ENCODE data around the gene SDK1.
"Not testable (repeated sequence)": the region's sequence is repeated elsewhere in the genome, so short reads cannot be mapped to it uniquely, and the experiment has no call there.

Gene SDK1

DNA sequence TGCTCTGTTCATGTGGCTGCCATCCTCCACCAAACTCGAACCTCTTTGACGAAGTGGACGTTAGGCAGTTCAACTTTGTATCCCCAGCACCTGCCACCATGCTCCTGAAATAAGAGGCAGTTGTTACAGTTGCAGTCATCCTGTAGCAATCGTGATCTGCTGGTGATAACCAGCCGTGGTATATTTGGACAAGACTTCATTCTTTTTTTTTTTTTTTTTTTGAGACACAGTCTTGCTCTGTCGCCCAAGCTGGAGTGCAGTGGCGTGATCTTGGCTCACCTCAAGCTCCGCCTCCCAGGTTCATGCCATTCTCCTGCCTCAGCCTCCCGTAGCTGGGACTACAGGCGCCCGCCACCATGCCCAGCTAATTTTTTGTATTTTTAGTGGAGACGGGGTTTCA, 640.7 kb downstream of the SDK1 start:
- DNase-seq, result not testable (repeated sequence)

DNA sequence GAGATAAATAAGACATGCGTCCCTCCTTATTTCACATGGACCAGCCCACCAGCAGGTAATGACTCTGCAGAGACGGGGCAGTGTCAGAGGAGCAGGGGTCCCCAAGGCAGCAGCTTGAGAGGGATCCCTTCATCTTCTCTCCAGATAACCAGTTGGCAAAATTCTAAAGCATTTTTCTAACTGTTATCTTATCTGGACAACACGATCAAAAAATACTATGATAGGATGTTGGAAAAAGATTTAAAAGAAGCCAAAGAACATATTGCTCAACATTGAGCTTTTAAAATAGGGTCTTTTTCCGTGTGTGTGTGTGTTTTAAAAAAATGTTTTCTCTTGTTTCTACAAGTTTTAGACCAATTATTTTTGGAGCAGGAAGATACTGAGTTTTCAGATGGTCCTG, 641.2 kb downstream of the SDK1 start:
- no peak for DNase-seq

DNA sequence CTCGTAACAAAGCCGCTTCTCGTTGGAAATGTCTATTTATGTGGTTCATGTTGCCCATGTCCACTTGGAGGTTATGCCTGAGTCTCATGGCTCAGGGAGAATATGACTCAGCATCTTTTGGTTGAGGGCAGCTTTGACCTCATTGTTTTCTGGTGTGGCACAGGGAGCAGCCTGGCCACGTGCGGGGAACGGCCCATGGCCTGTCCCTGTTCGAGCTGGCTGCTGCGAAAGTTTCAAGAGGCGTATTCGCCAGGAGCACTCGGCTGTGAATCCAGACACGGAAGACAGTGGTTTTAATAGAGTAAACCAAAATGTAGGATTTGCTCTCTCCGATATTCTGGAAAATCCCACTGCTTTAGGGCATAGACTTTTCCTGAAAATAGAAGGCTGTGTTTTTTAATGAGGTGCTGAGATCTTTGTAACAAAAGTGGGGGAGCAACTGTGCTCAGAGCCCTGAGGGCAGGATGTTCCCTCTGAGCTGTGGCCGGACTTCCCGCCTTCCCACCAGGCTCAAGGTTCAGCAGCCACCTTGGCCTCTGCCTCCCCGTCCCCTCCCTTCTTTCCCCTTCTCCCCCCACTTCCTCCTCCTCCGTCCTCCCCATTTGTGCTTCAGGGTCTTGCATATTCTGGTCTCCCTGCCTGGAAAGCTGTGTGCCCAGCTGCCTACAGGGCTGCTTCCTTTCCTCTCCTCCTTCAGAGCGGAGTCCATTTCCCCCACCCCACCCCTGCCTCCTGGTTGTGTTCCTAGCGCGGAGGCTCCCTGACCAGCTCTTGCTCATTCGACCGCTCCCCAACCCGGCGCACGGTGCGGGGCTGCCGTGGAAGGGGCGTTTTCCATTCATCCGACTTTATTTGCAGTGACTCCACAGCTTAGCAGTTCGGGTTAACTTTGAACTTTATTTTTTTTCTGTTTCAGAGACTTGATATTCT, 642.0 kb downstream of the SDK1 start:
- DNase-seq, result no peak

DNA sequence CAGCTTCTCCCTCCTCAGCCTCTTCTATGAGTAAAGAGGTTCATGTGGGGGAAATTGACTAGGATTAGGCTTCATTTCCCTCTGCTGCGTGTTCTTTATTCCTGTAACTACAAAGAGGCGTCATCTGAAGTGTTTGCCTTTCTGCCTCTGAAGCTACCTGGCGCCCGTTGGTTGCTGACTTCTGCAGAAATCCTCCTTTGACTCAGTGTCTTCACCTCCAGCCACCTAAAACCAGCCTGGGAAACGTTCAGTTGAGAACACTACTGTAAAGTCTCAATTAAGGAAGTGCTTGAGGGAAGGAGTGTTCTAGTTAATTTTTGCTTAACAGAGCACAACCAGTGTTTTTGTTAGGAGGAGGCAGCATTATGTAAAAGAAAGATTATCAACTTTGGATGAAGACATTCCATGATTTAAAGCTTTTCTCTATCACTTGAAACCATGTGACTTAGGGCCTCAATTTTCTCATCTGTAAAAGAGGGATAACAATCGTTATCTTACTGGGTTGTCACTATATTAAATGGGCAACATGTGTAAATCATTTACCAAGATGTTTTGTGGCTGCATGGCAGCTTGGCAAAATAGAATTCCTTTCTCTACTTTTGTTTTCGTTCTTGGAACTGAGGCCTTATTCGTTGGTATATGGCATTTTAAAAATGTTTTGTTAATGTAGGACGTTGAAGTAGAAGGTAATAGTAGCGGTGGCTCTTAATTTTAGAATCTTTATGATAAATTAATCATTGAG, 642.9 kb downstream of the SDK1 start:
- DNase-seq, result no peak

DNA sequence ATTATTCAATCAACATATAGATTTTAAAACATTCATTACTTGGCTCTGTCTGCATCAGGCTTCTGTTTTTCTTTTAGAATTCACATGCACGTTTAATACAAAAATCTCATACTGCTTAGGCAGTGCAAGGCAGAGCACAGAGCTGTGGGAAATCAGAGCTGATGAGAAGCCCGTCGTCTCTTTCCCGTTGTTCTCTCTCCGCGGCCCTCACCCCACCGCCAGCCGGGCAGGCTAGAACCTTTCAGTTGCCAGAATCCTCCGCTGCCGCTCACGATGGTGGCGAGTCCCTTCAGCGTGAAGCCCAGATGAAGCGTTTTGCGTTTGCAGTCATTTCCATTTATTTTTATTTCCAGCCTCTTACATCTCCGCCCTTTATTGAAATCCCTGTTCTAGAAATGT, 648.2 kb downstream of the SDK1 start:
- no peak for DNase-seq

DNA sequence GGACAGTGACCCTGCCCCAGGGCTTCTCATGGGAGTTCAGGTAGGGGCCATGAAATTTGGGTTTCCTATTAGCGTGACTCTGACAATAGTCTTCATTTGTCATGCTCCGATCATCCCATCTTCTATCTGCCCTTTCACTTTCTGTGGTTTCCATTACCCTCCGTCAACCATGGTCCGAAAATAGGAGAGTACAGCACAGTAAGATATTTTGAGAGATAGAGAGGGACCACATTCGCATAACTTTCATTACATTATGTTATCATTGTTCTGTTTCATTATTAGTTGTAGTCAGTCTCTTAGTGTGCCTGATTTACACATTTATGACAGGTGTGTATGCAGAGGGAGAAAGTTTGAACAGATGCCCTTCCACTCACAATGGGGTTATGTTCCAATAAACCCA, 649.2 kb downstream of the SDK1 start:
- no peak for DNase-seq

DNA sequence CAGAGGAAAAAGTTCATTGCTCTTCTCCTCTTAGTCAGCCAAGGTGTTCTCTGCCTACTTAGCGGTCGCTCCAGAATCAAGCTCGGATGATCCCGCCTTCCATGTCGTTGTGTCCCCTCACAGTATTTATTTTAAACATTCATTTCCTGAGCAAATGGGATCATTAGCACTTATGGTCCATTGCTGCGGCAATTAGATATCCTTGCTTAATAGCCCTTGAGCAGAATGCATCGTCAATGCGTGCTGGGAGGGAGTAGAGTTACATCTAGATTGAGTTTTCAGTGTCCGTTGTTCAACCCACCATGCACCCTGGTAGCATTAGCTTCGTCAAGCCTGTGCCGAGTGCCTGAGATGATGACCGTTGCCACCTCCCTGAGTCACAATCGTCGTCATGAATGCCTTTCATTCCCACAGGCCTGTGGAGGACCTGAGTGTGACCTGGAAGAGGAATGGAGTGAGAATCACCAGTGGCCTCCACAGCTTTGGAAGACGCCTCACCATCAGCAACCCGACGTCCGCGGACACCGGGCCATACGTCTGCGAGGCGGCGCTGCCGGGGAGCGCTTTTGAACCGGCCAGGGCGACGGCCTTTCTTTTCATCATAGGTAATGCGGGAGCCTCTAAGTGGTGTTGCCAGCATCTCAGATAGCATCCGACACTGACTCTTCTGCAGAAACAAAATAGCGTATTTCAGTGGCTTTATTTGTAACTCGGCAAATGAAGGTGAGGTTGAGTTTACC, 650.4 kb downstream of the SDK1 start:
- DNase-seq, result no peak

DNA sequence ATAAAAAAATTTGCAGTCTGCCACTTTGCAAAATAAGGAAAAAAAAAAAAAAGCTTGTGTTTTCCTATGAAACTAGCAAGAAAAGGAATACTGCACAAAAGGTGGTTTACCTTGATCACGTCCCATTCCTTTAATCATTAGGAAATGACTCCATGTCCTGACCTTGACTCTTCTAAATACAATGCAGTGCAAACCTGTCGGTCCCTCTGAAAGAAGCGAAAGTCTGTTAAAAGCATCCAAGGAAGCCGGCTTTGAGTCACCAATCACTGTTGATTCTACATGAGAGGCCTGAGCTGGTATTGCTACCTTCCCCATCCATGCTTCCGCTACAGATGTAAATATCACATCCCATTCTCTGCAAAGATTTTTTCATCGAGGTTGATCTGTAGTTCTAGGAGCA, 652.1 kb downstream of the SDK1 start:
- DNase-seq, result no peak

DNA sequence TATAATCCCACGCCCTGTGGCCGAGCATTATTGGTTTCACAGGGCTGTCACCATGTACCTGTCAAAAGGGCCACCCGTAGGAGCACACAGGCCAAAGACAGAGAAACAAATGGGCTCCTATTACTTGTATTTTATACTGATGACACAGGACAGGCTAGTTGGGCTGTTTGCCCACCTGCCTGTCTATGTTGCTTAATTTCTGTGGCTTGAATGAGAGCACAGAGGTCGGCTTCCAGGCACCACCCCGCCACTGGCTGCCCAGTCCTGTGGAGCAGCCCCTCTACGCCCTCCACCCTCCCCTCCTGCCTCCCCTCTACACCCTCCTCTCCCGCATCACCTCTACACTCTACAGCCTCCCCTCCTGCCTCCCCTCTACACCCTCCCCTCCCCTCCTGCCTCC, 652.9 kb downstream of the SDK1 start:
- DNase-seq, result no peak

DNA sequence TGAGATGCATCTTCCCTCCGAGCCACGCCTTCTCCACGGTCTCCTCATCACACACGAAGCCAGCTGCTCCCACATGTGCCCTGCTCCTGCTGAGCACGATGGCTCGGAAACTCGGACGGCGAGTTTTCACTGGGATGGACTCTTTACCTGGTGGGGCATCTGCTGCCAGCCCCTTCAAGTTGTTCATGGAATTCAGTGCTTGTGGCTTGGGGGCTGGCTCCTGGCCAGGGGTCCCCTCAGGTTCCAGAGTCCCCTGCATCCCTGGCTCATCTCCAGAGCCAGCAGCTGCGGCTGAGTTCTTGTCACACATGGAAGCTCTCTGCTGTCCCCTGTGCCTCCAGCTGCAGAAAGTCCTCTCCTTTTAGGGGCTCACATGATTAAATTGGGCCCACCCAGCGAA, 654.0 kb downstream of the SDK1 start:
- DNase-seq, result no peak

DNA sequence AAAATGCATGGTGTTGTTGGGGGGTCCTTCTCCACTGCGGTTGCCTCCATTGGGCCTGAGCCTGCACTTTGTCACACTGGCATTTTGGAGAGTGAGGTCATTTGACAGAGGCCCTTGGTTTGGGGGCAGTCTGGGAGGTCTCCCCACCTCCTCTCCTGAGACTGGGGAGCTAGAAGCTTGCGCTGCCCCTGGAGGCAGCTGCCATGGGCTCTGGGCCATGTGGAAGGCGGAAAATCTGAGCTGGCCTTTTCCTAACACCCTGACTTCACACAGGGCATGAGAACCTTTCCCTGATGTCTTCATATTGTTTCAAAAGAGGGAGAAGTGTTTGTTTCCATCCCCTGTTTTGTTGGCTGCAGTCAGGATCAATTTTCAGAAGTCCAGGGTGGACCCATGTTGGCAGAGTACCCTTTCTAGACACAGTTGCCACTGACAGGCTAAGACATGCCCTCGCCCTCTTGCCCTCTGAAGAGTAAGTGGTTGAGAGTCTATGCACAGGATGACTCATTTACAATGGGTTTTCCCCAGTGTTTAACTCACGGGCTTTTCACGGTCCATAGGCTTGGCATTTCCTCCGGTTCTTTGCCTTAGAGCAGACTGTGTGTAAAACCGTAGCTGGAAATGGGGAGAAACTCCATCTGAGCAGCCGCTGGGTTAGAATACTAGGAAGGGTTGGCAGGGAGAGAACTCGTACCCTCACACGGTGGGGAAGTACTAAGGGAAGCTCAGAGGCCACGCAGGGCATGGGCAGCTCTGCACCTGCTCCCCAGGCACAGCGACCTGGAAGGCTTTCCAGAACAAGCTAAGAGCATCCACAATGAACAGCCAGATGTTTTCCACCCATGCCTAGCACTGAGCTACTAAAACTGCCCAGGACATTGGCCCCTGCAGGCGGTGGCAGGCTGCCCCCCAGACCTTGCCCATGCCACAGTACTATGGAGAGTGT, 655.0 kb downstream of the SDK1 start:
- no peak for DNase-seq

DNA sequence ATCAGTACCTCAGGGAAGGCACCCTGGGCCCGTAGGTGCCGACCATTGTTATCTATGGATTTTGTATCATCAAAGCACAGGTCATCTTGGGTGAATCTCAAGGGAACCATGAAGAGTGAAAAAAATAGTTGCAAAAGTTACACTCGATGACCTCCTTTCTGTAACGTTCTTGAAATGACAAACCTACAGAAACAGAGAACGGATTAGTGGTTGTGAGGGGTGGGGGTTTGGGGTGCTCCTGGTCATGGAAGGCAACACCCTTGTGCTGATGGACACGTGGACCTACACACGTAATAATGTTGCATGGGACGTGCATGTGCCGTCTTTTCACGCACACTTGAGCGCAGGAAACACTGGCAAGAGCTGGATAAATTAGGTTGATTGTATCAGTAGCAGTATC, 655.9 kb downstream of the SDK1 start:
- no peak for DNase-seq

DNA sequence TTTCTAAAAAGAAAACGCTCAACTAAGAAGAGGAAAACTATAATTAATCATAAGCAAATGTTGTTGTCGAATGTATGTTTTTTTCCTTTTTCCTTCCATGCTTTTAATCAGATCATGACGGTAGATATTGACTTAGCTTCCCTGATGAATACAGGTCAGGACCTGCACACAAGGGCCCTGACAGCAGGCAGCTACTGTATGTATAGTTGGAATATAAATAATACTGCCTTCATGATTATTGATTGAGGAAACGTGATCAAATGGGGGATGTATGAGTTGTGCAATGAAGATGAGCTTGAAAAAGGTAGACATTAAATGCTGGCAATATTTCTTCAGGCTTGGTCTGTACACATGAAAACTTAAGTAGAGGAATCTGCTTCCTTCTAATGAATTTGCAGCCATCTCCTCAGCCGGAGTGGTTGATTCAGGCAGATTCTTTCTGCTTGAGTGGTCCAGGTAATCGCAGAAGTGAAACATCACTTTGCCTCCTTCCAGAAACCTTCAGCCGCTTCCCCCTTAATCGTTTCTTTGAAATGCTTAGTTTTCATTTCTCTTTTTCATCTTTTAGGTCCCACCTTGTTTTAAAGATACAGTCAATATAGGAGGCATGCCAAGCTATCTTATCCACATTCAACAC, 656.5 kb downstream of the SDK1 start:
- no peak for DNase-seq

DNA sequence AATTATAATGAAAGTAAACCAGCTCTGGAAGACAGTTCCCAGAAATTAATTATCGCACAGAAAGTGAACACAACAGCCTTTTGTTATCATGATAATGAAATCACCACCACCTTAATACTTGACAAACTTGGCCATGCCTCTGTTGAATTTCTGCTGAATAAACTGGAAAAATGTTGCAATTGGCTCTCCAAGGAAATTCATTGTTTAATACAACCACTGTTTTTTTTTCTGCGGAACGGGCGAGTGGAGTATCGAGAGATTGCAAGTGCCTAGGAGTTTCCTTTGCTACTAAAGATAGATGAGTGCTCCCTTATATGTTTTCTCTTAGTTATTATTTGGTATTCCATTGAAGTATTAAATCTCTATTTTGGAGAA, 657.0 kb downstream of the SDK1 start:
- no peak for DNase-seq

DNA sequence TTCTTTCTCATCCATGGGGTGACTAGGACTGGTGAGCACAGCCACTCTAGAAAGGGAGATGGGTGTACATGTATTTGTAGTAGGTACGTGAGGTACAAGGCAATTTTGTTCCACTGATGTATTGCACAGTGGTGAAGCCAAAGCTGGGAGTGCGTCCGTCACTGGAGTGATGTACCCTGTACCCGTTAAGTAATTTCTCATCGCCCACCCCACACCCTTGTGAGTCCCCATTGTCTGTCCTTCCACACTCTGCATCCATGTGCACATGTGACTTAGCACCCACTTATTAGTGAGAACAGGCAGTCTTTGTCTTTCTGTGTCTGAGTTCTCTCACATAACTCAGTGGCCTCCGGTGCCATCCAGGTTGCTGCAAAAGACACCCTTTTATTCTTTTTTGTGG, 658.3 kb downstream of the SDK1 start:
- no peak for DNase-seq

DNA sequence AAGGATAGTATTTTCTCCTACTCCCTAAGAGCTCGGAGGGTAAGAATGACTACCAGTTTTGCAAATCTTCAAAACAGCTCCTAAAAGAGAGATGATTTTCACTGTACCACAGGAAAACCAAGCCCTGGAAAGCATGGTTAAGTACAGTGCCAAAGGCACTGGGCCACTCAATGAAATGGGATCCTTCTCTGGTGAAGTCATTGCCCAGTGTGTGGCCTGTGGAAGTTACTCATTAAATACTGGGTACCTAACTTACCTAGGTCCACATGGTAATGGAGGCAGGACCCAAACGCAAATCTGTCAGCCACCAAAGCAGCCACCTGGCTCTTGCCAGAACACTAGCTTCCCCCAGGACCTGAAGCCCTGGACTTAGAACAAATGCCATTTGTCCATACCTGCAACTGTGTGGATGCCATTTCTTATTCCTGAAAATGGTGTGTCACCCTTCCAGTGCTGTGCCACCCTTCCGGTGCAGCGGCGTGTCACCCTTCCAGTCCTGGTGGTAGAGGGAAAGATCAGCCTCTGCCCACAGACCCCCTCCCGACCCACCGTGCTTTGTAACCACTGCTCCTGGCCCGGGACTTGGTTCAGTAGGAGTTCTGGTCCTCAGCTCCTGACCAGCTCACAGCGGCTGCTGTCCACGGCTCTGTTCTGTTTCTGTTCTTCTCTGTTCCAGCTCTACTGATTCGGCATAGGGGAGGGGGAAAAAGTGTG, 659.2 kb downstream of the SDK1 start:
- no peak for DNase-seq

DNA sequence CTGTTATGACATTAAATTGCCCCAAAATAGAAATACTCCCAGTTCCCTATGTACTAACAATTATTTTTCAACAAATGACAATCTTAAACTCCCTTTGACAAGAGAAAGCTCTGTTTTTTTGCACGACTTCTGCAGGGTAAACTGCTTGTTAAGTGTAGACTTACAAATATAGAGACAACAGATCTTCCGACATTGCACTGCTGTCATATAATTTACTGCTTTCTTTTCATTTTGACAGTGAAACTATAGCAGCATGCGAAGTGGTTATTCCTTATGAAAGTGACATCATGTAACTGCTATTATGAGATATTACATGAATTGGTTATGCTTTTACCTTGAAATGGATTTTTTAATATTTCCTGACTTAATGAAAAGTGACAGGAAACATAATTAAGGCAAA, 659.9 kb downstream of the SDK1 start:
- no peak for DNase-seq

DNA sequence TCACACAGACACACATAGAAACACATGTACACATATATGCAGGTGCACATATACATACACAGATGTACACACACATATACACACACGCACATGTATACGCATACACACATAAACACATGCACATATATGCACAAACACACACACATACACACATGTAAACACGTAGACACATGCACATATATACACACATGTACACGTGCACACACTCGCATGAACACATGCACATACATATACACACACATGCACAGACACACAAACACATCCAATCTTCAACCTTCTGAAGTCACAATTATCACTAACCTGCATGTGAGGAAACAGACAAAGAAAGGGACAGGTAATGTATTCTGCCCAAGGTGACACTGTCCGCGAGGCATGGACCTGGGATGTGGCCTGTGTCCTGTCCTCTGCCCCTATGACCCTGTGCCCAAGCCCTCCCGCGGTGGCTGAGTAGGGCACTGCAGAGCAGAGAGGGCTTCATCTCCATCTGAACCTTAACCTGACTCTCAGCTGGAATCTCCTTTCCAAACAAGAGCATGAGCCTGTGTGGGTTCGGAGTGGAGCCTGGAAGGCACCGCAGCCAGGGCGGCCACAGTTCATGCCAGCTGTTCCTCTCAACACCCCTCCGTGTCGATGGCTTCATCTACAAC, 660.9 kb downstream of the SDK1 start:
- no peak for DNase-seq

DNA sequence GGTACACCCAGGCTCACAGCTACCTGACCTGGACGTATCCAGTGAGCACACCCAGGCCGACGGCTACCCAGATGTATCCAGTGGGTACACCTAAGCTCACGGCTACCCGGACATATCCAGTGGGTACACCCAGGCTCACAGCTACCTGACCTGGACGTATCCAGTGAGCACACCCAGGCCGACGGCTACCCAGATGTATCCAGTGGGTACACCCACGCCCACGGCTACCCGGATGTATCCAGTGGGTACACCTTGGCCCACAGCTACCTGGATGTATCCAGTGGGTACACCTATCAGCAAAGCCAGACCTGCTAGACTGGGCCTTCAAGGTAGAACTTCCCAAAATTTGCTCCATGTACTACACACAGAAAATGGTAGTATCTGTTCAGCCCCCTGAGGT, 662.7 kb downstream of the SDK1 start:
- not testable (repeated sequence) for DNase-seq

DNA sequence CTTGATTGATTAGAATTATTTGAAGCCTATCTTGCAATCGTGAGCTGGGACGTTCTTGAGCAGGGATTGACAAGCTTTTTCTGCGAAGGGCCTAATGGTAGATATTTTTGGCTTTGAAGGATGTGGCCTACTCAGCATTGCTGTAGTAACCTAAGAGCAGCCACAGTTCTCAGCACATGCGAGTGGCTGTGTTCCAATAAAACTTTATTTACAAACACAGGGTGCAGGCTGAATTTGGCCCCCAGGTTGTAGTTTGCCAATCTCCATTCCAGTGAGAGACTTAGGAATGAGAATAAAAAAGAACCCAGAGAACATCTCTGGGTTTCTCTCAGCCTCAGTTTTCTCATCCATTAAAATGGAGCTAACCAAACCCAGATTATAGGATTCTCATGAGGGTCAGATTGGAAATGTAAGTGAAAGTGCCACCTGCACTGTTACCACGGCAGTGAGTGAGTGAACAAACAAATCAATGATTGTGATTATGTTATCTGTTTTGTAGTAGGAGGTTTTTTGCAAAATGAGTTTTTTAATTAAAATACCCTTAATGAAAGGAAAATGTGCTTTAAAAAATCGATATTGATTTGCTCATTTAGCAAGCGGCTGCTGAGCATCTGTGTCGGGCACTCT, 664.0 kb downstream of the SDK1 start:
- DNase-seq, result no peak
